GM19372 (cell line): Measurements from ENCODE around the gene PAK3.

Experiments used
- ATAC-seq: cut with Tn5 transposase; IDR thresholded peaks from one replicate; pipeline ENCODE4 v1.9.1; 2021; ENCODE audit warnings: mild to moderate bottlenecking, low read depth, moderate library complexity; ENCODE audit not compliant: unreplicated experiment

PAK3 gene

DNA sequence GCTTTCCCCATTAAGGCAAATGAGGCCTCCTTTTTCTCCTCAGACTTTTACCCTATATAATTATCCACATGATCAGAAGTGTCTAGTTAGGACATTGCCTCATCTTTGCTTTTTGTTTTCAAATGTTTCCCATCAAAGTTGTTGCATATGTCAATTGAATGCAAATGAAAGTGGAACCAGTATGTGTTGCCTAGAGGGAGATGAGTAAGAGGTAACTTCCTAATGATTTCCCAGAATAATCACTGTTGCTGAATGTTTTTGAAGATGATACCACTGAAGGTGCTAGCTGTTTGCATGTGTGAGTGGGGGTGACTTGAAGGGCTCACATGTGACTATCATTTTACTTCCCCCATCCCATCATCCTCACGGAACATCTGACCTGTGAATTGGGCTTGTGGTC, 33.9 kb downstream of the PAK3 start:
- ATAC-seq = no peak

DNA sequence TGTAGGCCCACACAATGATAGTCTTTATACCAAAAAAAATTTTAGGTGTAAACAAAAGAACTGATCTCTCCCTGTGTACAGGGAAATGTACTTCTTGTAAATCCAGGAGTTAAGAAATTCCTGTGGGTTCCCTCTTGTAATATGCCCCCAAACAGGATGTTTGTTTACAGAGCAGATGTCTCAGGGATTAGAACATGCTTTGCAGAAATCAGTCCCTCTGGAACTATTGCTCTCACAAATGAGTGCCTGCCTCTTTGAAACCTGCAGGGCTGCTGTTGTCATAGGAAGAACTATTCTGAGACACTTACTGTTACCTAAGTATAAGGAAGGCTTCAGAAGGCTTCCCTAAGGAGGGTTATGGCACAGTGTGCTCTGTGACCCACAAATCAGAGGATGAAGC, 35.6 kb downstream of the PAK3 start:
- no peak for ATAC-seq

DNA sequence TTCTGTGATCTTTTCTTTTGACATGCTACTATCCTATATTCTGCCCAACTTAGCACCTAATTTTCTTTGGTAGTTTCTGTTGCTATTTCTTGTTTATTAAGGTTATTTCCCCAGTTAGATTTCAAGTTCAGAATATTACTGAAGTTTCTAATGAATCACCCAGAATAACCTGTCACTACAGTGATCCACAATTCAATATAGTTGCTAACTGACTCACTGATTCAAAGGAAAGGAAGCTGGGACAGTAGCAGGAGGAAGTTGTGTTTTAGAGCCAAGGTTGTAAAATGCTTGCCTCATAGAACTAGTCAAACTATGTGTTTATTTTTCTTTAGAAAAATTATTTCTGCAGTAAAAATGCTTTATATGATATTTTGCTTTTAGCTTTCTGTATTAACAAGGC, 37.4 kb downstream of the PAK3 start:
- ATAC-seq = no peak

DNA sequence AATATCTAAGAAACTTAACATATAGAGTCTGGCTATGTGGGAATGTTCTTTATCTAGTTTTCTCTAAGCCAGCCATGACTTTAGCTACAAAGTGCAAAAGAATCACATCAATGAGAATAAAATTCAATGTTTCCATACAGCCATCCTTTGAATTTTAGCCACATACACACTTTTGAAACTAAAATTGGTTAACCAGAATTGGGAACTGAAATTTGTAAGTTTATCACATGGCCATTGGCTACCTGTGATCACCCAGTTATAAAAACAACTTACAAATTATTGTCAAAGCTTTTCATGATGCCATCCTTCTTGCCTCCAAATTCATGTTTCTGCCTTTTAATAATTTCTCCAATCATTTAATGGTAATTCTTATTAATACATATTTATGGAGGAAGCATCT, 49.9 kb downstream of the PAK3 start:
- no peak for ATAC-seq

DNA sequence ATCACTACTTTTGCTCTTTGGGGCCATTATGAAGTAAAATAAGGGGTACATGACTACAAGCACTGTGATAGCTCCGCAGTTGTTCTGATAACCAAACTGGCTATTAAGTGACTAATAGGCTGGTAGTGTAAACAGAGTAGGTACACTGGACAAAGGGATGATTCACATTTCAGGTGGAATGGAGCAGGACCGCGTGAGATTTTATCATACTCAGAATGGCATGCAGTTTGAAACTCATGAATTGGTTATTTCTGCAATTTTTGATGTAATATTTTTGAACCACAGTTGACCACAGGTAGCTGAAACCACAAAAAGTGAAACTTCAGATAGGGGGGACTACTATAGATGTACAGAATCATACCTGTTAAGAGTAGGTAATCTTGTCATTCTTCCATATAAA, 55.8 kb downstream of the PAK3 start:
- no peak for ATAC-seq

DNA sequence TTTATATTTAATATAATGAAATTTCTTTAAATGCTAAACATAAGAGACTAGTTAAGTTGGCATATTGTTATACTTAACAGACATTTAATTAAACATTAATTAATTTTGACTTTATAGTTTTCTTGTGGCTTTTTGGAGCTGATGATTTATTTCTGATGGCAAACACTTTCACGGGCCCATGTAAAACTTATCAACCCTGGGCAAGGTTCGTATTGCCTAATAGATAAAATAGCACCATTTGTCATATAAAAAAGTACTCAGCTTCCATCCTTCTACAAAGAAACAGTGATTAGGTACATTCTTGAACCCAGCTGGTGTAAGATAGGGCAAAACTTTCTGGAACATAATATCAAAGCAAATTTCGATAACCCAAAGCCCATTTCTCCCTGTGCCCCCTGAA, 63.2 kb downstream of the PAK3 start:
- ATAC-seq = no peak

DNA sequence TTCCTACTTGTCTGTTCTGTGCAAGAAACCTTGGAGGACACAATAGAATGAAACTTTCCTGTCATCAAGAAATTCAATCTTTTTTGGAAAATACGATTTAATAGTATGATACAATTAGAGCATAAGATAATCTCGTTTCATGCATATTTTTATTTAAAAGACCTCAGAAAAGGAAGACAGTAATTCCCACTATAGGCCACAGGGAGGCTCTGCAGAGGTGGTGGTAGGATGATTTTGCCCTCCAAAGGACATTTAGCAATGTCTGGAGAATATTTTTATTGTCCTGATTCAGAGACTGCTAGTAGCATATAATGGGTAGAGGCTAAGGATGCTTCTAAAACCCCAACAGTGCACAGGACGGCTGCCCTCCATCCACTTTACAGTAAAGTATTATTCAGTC, 68.7 kb downstream of the PAK3 start:
- no peak for ATAC-seq

DNA sequence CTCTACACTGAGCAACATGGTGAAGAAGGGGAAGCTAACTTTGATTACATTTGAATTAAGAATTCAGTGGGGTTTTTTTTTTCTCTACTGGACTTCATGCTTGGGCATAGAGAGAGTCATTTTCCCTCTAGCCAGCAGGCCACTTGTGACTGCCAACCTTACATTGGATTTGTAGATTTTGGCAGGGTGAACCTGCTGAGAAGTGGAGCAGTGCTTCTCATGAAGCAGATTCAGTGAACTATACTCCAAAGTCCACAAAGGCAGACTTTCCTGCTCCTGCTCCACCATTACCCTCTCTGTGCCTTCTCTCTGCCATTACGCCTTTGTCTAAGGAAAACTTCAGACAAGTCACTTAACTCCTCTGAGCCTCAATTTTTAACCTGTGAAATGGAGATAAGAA, 69.9 kb downstream of the PAK3 start:
- ATAC-seq = no peak

DNA sequence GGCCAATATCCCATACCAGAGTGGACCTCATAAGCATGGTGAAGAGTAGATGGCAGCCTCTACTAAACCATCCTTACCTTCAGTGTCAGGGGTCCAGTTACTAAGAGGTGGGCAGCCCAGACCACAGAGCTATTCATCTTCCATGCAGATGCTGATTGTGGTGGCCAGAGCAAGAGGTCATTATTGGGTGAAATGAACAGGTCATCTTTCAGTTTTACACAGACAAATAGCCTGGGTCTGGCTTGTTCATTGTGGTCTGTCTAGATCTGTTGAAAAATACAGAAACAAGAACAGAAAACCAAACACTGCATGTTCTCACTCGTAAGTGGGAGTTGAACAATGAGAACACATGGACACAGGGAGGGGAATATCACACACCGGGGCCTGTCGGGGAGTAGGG, 71.3 kb downstream of the PAK3 start:
- no peak for ATAC-seq

DNA sequence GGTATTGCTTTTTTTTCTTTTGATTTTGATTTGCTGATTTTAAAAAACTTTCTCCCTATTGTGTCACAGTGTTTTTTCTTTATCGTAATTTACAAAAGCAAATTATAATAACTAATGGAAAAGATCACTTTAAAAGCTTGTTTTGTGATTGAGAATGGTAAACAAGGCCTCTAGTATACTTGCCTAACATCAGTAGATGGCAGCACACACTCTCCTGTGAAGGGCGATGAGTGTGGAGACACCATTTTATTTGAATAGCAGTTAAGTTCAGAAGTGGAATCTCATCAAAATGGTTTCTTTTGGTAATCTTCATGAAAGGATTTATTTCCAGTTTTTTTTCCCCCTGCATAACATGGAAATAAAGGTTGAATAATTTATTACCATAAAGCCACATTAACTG, 72.3 kb downstream of the PAK3 start:
- ATAC-seq = no peak

DNA sequence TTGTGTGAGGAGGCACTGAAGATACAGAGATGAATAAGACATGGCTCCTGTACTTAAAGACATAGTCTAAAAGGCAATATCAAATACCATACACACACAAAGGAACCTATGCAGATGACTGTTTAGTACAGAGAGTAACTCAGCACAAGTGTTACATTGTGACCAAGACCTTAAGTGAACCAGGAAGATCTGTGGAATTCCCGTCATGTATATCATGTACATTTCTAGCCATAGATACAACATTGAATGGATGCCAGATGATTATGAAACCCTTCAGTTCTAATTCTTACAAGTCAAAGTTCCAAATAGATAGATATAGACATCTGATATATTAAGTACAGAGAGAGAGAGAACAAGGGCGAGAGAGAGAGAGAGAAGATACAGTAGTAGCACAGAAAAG, 73.2 kb downstream of the PAK3 start:
- no peak for ATAC-seq

DNA sequence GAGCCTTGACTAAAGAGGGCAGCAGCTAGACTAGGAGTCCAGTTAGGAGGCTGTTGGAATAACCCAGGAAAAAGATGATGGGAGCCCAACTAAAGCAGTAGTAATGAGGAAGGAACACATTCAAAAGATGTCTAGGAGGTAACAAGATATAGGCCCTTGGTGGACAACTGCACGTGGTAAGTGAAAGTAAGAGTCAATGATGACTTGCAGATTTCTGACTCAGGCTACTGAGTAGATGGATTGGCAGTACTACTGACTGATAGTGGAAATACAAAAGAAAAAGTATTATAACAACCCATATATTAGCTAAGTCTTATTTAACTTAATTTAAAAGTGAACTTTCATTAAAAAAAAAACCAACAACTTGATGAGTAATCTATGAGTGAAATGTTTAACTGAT, 74.0 kb downstream of the PAK3 start:
- ATAC-seq = no peak

DNA sequence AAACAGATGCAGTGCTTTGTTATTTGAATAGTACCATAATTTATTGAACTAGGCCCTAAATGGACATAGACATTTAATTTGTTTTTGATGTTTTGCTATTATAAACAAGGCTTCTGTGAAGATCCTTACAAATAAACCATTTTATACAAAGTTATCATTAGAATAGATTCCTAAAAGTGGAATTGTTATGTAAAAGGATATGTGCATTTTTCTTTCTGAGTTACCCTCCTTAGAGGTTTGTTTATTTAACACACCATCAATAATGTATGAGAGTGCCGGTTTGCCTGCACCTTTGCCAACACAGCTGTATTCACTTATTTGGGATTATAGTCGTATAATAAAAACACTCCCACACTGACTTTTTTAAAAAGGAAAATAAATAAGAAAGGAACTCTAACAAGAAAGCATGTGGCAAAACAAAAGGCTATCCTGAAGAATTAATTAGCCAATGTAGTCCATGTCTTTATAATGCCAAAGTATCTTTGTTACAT, 84.8 kb downstream of the PAK3 start:
- ATAC-seq = no peak

DNA sequence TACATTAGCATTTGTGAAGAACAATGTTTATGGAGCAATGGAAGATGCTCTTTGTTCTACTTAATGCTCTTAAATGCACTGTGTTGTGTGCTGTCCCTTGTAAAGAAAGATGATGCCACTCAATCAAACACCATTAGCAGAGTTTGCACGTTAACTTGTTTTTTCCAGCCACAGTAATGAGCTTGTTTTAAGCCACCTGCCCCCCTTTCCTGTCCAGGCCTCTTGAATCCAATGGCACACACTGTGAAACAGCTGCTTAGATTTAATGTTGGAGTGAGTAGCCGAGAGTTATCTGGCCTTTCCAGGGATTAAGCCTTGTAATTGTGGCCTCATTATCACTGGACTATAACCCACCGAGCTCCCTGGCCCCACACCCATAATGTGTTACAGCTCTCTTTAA, 86.0 kb downstream of the PAK3 start:
- no peak for ATAC-seq

DNA sequence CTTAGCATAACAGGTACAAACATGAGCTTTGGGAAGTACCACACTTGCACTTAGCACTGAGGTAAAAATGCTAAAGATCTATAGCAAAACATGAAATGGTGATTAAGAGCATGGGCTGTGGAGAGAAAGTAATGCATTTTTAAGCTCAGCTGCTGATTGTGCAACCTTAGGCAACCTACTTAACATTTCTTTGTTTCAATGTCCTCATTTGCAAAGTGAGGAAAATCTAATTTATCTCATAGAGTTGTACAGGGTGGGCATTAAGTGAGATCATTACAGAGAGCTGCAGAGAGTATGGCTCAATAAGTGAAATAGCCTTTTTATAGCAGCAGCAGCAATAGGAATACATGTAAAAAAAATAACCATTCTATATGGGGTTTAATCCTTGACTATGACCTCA, 87.0 kb downstream of the PAK3 start:
- ATAC-seq = no peak

DNA sequence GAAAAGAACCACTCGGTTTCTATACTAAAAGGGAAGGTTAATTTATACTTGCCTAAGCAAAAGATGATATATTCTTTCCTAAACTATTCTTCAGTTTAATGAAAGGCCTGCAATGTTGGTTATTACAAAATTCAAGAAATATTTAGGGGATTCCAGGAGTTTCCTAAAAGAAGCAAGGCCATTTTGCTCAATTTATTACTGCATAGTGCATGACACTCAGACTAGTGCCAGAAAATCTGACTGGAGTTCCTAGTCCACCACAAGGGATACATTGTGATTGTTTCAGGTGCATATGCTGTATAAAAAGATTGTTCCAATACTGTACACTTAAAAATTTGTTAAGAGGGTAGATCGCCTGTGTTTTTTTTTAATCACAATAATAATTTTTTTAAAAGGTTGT, 95.6 kb downstream of the PAK3 start:
- no peak for ATAC-seq

DNA sequence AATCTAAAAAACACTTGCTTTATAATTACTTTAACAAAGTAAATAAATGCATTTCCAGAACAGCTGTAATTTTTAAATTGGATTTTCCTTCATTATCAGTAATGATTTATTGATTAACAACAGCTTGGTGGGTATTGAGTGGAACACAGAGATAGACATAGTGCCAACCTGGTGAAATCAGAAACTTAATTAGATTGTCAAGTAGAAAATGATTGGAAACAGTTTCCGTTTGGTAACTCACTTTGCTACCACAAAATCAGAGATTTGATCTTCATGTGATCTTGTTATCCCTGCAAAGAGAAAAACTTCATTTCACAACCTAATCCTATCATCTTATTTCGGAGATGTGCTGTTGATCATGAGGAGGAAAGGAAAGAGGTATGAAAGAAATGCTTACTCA, 103.5 kb downstream of the PAK3 start:
- ATAC-seq = no peak

DNA sequence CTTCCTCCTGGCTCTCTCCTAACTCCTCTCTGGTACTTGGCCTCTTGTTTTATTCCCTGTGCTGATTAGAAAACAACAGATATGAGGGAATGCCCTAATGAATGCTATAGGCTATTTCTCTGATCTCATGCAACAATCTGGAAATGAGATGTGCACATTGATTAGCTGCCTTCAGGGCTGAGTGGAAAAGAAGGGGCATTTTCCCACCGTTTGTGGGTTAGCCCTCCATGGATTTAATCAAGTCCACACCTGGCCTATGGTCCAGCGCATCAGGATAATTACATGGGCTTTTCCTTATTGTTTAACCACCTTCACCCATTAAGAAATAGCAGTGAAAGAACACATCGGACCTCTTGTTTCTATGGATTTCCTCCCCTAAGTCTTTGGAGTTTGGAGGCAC, 104.3 kb downstream of the PAK3 start:
- no peak for ATAC-seq

DNA sequence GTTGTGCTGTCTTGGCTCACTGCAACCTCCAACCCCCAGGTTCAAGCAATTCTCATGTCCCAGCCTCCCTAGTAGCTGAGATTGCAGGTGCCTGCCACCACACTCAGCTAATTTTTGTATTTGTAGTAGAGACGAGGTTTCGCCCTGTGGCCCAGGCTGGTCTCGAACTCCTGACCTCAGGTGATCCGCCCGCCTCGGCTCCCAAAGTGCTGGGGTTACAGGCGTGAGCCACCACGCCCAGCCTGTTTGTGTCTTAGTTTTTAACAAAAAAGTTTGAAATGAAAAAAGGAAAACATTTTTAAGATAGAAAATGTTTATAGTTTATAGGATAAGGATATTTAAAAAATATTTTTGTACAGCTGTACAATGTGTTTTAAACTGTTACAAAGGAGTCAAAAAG, 111.9 kb downstream of the PAK3 start:
- ATAC-seq = no peak

DNA sequence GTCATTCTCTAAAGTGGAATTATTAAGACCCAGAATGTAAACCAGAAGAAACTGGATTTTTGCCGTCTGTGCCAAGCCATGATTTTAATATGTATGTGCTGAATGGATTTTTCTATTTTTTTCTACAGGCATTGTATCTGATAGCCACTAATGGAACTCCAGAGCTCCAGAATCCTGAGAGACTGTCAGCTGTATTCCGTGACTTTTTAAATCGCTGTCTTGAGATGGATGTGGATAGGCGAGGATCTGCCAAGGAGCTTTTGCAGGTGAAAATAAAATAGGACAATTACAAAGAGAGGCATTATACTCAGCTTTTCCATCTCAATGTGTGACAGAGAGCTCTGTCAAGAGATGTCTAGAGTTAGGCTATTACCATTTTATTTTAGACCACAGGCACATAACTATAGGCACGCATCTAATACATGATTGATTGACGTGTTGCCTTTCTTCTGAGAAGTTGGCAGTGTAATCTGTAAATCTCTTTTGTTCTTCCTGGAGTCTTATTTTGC, 120.4 kb downstream of the PAK3 start:
- ATAC-seq = no peak

DNA sequence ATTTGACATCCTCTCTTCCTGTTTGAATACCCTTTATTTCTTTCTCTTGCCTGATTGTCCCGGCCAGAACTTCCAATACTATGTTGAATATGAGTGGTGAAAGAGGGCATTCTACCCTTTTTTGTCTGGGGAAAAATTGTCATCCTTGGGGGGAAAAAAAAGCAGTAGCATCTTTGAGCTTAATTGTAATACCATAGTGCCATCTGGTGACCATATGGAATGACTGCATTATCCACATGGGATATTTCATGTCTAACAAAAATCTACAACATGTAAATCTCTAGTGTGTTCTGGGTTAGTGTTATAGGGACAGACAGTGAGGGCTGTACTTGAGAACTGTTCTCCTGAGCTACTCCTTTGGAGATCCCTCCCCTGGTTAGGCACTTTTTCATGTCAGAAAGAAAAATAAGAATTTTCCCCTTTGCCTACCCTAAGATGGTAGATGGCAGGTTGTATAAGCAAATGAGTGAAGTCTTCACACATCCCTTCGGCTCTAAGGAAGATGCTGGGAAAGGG, 148.3 kb downstream of the PAK3 start:
- no peak for ATAC-seq

DNA sequence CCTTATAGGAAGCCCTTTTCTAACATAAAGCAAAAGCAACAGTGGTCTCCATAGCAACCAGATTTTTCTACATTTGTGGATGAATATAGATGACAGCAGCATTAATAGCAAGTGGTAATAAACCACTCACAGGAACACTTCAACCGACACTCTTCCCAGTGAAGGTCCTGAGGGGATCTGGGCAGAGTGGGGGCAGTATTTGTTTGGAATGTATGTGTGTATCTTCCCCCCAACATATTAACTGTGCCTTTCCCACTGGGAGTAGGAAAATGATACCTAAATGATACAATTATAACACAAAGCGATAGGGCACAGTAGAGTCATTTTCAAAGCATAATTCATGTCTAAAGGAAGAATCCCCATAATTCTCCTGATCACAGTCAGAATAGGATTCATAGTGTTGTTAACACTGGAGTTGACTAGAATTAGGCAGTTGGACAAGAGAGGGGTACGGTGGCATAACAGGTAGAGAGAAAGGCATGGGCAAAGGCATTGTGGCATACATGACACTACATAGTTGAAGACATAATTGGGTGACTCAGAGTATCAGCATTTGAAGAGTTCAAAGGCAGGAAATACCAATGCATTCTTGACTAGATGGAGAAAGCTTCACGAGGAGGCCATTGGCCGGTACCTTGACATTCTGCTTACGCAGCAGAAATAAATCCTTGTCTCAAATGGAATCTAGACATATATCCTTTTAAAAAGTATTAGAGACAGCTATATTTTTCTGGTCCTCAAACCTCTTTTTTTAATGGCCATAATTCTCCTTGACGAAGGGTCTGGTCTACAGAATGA, 159.1 kb downstream of the PAK3 start:
- ATAC-seq = no peak
